NCI-H2227 treated with DMSO at 0.1 percent for 48 hours (cell line): Measurements from ENCODE around the gene MPPED1.

Source experiments
- DNase-seq: peaks from one replicate; lab custom pipeline; 2025; lab: John Stamatoyannopoulos, UW

The MPPED1 gene

GRCh38 chr22:43411869-43412807 lies at the start of gene MPPED1:
TSS of gene MPPED1 (plus strand) at chr22:43412014. CDS start at chr22:43424986, 12,972 bp downstream.
- DNase-seq: no peak

GRCh38 chr22:43363315-43364168 lies 48.3 kb upstream of the MPPED1 start:
- no peak for DNase-seq

GRCh38 chr22:43364169-43364435 lies 47.7 kb upstream of the MPPED1 start:
- DNase-seq: peak; percentile 4

GRCh38 chr22:43365715-43366440 lies 45.9 kb upstream of the MPPED1 start:
- DNase-seq: no peak

GRCh38 chr22:43370036-43370435 lies 41.8 kb upstream of the MPPED1 start:
- no peak for DNase-seq

GRCh38 chr22:43375951-43376455 lies 35.8 kb upstream of the MPPED1 start:
- DNase-seq: no peak

GRCh38 chr22:43376765-43377547 lies 34.9 kb upstream of the MPPED1 start:
- DNase-seq: peak; percentile 83

- no peak for DNase-seq
Measured at GRCh38 chr22:43377548-43377895, 34.3 kb upstream of the MPPED1 start.

GRCh38 chr22:43377896-43378704 lies 33.7 kb upstream of the MPPED1 start:
- DNase-seq: no peak

GRCh38 chr22:43381693-43382092 lies 30.1 kb upstream of the MPPED1 start:
- no peak for DNase-seq

- no peak for DNase-seq
Measured at GRCh38 chr22:43384863-43385262, 27.0 kb upstream of the MPPED1 start.

GRCh38 chr22:43385770-43386641 lies 25.8 kb upstream of the MPPED1 start:
- peak; percentile 56 for DNase-seq

- no peak for DNase-seq
Measured at GRCh38 chr22:43387815-43388214, 24.0 kb upstream of the MPPED1 start.

GRCh38 chr22:43388420-43388851 lies 23.4 kb upstream of the MPPED1 start:
- DNase-seq: peak; percentile 35

- no peak for DNase-seq
Measured at GRCh38 chr22:43389227-43389836, 22.5 kb upstream of the MPPED1 start.

GRCh38 chr22:43390166-43390565 lies 21.6 kb upstream of the MPPED1 start:
- DNase-seq: no peak

- DNase-seq: no peak
Measured at GRCh38 chr22:43390872-43391271, 20.9 kb upstream of the MPPED1 start.

GRCh38 chr22:43391306-43391705 lies 20.5 kb upstream of the MPPED1 start:
- DNase-seq: no peak

- no peak for DNase-seq
Measured at GRCh38 chr22:43392385-43392989, 19.3 kb upstream of the MPPED1 start.
